GM06990 (cell line): ENCODE measurements around the gene HMCN1.

Experiments used
- DNase-seq: peaks from one replicate; pipeline ENCODE4 v3.0.0-alpha.2; 2011; ENCODE audit not compliant: insufficient read length; ENCODE audit errors: extremely low read depth
- H3K27me3 ChIP-seq: replicated peaks from 2 replicates; pipeline ENCODE4 v1.6.0; 2011; ENCODE audit warnings: low read length; ENCODE audit not compliant: control insufficient read depth, insufficient read depth
- H3K36me3 ChIP-seq: 2 replicates; pipeline ENCODE4 v1.5.1; 2011; ENCODE audit warnings: low read length; ENCODE audit not compliant: control insufficient read depth, insufficient read depth
- H3K4me3 ChIP-seq: replicated peaks from 2 replicates; pipeline ENCODE4 v1.5.1; 2011; ENCODE audit warnings: low read depth, mild to moderate bottlenecking, control low read depth, low read length
- TF ChIP-seq, protein P1 (sequence below): IDR thresholded peaks from 2 replicates; pipeline ENCODE4 v1.5.1; 2011; ENCODE audit warnings: low read length, control low read depth, mild to moderate bottlenecking, inconsistent platforms; ENCODE audit not compliant: insufficient read depth, poor library complexity, severe bottlenecking

The HMCN1 gene

DNA sequence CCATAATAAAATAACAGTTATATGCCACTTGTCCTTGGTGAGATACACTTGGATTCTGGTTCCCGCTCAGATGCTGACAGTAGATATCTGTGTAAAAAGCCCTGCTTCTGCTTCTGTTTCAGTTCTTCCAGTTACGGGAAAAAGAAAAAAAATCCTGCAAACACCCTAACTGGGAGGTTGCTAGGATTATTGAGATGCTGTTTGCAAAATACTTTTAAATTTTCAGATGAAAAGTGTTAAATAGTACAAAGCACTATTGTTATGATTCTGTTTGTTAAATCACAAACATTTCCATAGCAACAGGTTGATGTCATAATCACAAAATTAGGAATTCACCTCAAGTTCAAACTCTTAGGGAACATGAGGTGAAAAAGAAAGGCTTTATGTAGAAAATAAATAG lies 232.3 kb downstream of the HMCN1 start:
- TF ChIP-seq, protein P1, sequence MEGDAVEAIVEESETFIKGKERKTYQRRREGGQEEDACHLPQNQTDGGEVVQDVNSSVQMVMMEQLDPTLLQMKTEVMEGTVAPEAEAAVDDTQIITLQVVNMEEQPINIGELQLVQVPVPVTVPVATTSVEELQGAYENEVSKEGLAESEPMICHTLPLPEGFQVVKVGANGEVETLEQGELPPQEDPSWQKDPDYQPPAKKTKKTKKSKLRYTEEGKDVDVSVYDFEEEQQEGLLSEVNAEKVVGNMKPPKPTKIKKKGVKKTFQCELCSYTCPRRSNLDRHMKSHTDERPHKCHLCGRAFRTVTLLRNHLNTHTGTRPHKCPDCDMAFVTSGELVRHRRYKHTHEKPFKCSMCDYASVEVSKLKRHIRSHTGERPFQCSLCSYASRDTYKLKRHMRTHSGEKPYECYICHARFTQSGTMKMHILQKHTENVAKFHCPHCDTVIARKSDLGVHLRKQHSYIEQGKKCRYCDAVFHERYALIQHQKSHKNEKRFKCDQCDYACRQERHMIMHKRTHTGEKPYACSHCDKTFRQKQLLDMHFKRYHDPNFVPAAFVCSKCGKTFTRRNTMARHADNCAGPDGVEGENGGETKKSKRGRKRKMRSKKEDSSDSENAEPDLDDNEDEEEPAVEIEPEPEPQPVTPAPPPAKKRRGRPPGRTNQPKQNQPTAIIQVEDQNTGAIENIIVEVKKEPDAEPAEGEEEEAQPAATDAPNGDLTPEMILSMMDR, result no peak
- H3K4me3 ChIP-seq, result no peak overlapping the region
- no peak for DNase-seq
- H3K36me3 ChIP-seq, result no peaks in the 10 kb centered on the region
- H3K27me3 ChIP-seq, result no peaks in the 10 kb centered on the region; the same call in 1 of the 2 replicates

DNA sequence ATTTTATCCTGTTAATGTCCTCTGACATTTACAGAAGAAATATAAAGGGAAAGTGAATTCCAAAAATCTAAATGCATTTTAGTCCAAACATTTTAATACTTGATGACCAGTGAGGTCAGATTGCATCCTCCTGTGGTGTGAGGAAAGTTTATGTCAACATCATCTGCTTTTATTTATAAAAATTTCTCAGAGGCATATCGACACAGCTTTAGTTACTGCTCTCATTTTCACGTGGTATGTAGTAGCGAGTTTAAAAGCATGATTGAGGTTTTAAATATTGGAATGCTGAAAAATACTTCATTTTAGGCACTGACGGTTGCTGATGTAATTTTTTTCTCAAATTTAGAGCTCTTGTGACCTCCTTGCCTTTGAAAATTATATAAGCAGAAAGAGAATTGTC lies 234.8 kb downstream of the HMCN1 start:
- TF ChIP-seq, protein P1, result no peak
- no peak overlapping the region for H3K4me3 ChIP-seq
- no peaks in the 10 kb centered on the region for H3K36me3 ChIP-seq
- DNase-seq, result no peak
- H3K27me3 ChIP-seq, result no peaks in the 10 kb centered on the region; the same call in 1 of the 2 replicates

DNA sequence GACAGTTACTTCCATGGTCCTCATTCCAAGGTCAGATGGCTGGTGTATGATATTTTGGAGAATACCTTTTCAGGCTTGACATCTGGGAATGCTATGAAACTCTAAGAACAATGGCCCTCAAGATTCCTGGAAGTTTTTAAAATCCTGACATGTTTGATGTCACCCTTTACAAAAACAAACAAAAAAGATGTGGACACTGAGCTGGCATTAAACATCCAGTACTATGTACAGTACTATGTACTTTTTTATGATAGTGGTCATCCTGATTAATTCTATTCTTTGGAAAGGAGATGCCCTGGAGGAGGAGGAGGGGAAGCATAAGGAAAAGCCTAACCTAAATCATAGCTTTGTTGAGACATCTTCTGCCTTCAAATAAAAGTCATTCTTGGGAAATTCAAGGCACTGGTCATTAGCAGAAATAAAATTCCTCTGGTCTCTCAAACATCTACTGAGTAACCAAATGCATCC lies 235.4 kb downstream of the HMCN1 start:
- TF ChIP-seq, protein P1, result no peak
- Histone ChIP-seq H3K36me3 (no peaks in the 10 kb centered on the region), H3K27me3 (no peaks in the 10 kb centered on the region; the same call in 1 of the 2 replicates), H3K4me3 (no peak overlapping the region)
- DNase-seq, result no peak

DNA sequence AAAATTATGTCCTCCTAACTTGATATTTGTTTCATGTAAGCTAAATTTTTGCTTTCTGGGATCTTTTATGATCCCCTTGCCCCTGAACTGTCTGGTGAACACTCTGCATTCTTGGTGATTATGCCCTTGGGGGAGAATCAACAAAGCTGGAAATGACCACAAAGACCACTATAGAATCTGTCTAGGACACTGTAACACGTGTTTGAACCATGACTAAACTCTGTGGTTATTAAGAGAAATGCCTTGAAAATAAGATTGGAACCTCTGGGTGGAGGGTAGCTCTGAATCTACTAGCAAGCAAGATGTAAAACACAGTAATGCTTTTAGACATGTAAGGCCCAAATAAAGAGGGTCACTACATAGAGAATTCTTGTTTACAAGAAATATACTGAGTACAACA lies 237.5 kb downstream of the HMCN1 start:
- no peaks in the 10 kb centered on the region for H3K36me3 ChIP-seq
- H3K27me3 ChIP-seq, result no peaks in the 10 kb centered on the region; the same call in 1 of the 2 replicates
- TF ChIP-seq, protein P1, result no peak
- DNase-seq, result no peak
- H3K4me3 ChIP-seq, result no peak overlapping the region

DNA sequence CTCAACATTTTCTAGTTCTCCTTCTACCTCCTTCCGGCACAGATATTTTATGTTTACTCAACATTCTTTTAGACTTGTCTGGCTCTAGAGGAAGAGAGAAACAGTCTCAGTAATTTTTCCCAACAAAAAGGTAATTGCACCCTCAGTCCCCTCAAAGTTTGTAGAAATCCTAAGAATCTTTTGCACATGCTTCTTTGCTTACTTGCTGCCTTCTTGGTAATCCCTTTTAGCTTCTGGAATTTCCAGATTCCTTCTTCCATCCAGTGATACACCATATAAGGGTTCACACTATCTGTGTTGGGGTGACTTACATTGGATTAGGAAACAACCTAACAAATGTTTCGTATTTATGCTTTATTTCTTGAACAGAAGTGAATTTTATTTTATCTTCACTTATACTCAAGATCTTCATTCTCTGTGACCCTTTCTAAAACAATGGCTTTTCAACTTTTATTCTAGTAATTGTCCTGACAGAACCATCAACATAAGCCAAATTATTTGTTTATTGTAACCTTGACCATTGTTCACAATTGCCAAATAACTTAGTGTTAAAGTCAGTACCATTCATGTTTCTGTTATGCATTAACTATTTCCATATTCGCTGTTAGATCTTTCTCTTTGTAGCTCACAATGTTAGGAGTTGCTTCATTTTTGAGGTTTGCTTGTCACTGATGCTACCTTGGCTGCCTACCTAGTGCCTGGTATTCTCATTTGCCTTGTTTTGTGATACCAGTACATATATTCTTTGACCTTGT lies 238.1 kb downstream of the HMCN1 start:
- no peaks in the 10 kb centered on the region for H3K36me3 ChIP-seq
- TF ChIP-seq, protein P1, result no peak
- H3K27me3 ChIP-seq, result no peaks in the 10 kb centered on the region; the same call in 1 of the 2 replicates
- H3K4me3 ChIP-seq, result no peak overlapping the region
- DNase-seq, result no peak
